Measurements from ENCODE around the gene GPR18. TPM values are rescaled to one million over a fixed set of nuclear protein-coding genes. Genes with fewer than 3 reads are reported as not detected.
A peak's percentile ranks its signal among the peaks of the same experiment; 100 is the strongest.

The GPR18 gene
- total RNA-seq, 1 donor from 2014 or later = not detected

- no peak for DNase-seq (ENCODE audit: low spot score)
- H3K4me1 Mint-ChIP-seq (ENCODE audit: low read depth) = peaks cover 35% of the 10 kb centered on the region
- H3K4me3 Mint-ChIP-seq (ENCODE audit: unreplicated experiment) = no peak overlapping the region
- H3K9me3 Mint-ChIP-seq (ENCODE audit: low read depth) = no peaks in the 10 kb centered on the region
- TF ChIP-seq, protein P1, sequence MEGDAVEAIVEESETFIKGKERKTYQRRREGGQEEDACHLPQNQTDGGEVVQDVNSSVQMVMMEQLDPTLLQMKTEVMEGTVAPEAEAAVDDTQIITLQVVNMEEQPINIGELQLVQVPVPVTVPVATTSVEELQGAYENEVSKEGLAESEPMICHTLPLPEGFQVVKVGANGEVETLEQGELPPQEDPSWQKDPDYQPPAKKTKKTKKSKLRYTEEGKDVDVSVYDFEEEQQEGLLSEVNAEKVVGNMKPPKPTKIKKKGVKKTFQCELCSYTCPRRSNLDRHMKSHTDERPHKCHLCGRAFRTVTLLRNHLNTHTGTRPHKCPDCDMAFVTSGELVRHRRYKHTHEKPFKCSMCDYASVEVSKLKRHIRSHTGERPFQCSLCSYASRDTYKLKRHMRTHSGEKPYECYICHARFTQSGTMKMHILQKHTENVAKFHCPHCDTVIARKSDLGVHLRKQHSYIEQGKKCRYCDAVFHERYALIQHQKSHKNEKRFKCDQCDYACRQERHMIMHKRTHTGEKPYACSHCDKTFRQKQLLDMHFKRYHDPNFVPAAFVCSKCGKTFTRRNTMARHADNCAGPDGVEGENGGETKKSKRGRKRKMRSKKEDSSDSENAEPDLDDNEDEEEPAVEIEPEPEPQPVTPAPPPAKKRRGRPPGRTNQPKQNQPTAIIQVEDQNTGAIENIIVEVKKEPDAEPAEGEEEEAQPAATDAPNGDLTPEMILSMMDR (IDR thresholded peaks at IDR 0.05) = no peak
- no peaks in the 10 kb centered on the region for H3K36me3 Mint-ChIP-seq (ENCODE audit: low read depth)
- no peaks in the 10 kb centered on the region for H3K27me3 Mint-ChIP-seq (ENCODE audit: low read depth)
- no peak overlapping the region for H3K27ac Mint-ChIP-seq (ENCODE audit: unreplicated experiment)
These were observed 43.1 kb upstream of the GPR18 start for GRCh38 chr13:99301056-99301838.

- no peaks in the 10 kb centered on the region for H3K27me3 Mint-ChIP-seq (ENCODE audit: low read depth)
- peaks cover 6% of the 10 kb centered on the region for H3K36me3 Mint-ChIP-seq (ENCODE audit: low read depth)
- no peaks in the 10 kb centered on the region for H3K9me3 Mint-ChIP-seq (ENCODE audit: low read depth)
- peaks cover 40% of the 10 kb centered on the region for H3K4me1 Mint-ChIP-seq (ENCODE audit: low read depth)
- TF ChIP-seq, protein P1 (IDR thresholded peaks at IDR 0.05) = no peak
- no peak for DNase-seq (ENCODE audit: low spot score)
- no peak overlapping the region for H3K27ac Mint-ChIP-seq (ENCODE audit: unreplicated experiment)
- H3K4me3 Mint-ChIP-seq (ENCODE audit: unreplicated experiment) = no peak overlapping the region
These were observed 41.8 kb upstream of the GPR18 start for GRCh38 chr13:99299920-99300341.

GRCh38 chr13:99299256-99299919 lies 41.2 kb upstream of the GPR18 start:
- TF ChIP-seq, protein P1 (IDR thresholded peaks at IDR 0.05) = no peak
- Mint-ChIP-seq H3K27ac (ENCODE audit: unreplicated experiment) (no peak overlapping the region), H3K4me1 (ENCODE audit: low read depth) (peaks cover 37% of the 10 kb centered on the region), H3K9me3 (ENCODE audit: low read depth) (no peaks in the 10 kb centered on the region), H3K4me3 (ENCODE audit: unreplicated experiment) (no peak overlapping the region), H3K36me3 (ENCODE audit: low read depth) (peaks cover 6% of the 10 kb centered on the region), H3K27me3 (ENCODE audit: low read depth) (no peaks in the 10 kb centered on the region)
- DNase-seq (ENCODE audit: low spot score) = no peak

- TF ChIP-seq, protein P1 (IDR thresholded peaks at IDR 0.05) = no peak
- Mint-ChIP-seq H3K4me3 (ENCODE audit: unreplicated experiment) (no peak overlapping the region), H3K4me1 (ENCODE audit: low read depth) (peaks cover 30% of the 10 kb centered on the region), H3K36me3 (ENCODE audit: low read depth) (peaks cover 6% of the 10 kb centered on the region), H3K9me3 (ENCODE audit: low read depth) (no peaks in the 10 kb centered on the region), H3K27ac (ENCODE audit: unreplicated experiment) (no peak overlapping the region), H3K27me3 (ENCODE audit: low read depth) (no peaks in the 10 kb centered on the region)
- no peak for DNase-seq (ENCODE audit: low spot score)
These were observed 39.9 kb upstream of the GPR18 start for GRCh38 chr13:99298056-99298455.

- peak overlapping the region; percentile 77 for H3K27ac Mint-ChIP-seq (ENCODE audit: unreplicated experiment)
- no peaks in the 10 kb centered on the region for H3K9me3 Mint-ChIP-seq (ENCODE audit: low read depth)
- no peaks in the 10 kb centered on the region for H3K27me3 Mint-ChIP-seq (ENCODE audit: low read depth)
- TF ChIP-seq, protein P1 (IDR thresholded peaks at IDR 0.05) = no peak
- DNase-seq (ENCODE audit: low spot score) = no peak
- H3K4me3 Mint-ChIP-seq (ENCODE audit: unreplicated experiment) = no peak overlapping the region
- peaks cover 30% of the 10 kb centered on the region for H3K4me1 Mint-ChIP-seq (ENCODE audit: low read depth)
- peaks cover 8% of the 10 kb centered on the region for H3K36me3 Mint-ChIP-seq (ENCODE audit: low read depth)
These were observed 39.2 kb upstream of the GPR18 start for GRCh38 chr13:99297331-99297730.
